ENCODE data around the gene LRRC4C. TPM values are rescaled to one million over a fixed set of nuclear protein-coding genes. Genes with fewer than 3 reads are reported as not detected.

LRRC4C gene
- total RNA-seq, 1 experiment from 2014 or later = 0.15 TPM

- no peaks in the 10 kb centered on the region for H3K9me3 ChIP-seq (ENCODE audit: control insufficient read depth, insufficient read depth, low read depth, low read length)
- in situ Hi-C loops (cut with HindIII; ENCODE audit: low pct_unique_long_range_greater_than_20kb, low sequenced_read_pairs) = no loop called here
- H3K36me3 ChIP-seq (ENCODE audit: control insufficient read depth, insufficient read depth, low read length) = no peaks in the 10 kb centered on the region
- TF ChIP-seq CTCF (IDR thresholded peaks at IDR 0.05) (no peak), SIN3A (IDR thresholded peaks at IDR 0.05; ENCODE audit: borderline replicate concordance, insufficient read depth, low read depth, low read length) (no peak), TCF7L2 (IDR thresholded peaks at IDR 0.05; ENCODE audit: low read depth, low read length) (no peak), POLR2AphosphoS5 (IDR thresholded peaks at IDR 0.05; ENCODE audit: low read depth, low read length) (no peak)
- TF ChIP-seq, protein P1, sequence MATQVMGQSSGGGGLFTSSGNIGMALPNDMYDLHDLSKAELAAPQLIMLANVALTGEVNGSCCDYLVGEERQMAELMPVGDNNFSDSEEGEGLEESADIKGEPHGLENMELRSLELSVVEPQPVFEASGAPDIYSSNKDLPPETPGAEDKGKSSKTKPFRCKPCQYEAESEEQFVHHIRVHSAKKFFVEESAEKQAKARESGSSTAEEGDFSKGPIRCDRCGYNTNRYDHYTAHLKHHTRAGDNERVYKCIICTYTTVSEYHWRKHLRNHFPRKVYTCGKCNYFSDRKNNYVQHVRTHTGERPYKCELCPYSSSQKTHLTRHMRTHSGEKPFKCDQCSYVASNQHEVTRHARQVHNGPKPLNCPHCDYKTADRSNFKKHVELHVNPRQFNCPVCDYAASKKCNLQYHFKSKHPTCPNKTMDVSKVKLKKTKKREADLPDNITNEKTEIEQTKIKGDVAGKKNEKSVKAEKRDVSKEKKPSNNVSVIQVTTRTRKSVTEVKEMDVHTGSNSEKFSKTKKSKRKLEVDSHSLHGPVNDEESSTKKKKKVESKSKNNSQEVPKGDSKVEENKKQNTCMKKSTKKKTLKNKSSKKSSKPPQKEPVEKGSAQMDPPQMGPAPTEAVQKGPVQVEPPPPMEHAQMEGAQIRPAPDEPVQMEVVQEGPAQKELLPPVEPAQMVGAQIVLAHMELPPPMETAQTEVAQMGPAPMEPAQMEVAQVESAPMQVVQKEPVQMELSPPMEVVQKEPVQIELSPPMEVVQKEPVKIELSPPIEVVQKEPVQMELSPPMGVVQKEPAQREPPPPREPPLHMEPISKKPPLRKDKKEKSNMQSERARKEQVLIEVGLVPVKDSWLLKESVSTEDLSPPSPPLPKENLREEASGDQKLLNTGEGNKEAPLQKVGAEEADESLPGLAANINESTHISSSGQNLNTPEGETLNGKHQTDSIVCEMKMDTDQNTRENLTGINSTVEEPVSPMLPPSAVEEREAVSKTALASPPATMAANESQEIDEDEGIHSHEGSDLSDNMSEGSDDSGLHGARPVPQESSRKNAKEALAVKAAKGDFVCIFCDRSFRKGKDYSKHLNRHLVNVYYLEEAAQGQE (IDR thresholded peaks at IDR 0.05; ENCODE audit: insufficient read depth in 1 of 2, low read depth in 2 of 2, low read length in 1 of 2) = no peak
- CTCF ChIA-PET = no interaction called here
- H3K27me3 ChIP-seq (ENCODE audit: control insufficient read depth, insufficient read depth, low read length) = no peaks in the 10 kb centered on the region
- DNase-seq (ENCODE audit: low read depth, low spot score) = no peak
- ATAC-seq = no peak
- intact Hi-C loops (cut with micrococcal nuclease; ENCODE audit: unreplicated experiment) = no loop called here
- H3K4me3 ChIP-seq (ENCODE audit: low read depth in 2 of 2, low read length in 2 of 2) = no peak overlapping the region
- H3K4me1 ChIP-seq (ENCODE audit: control insufficient read depth, insufficient read depth, low read length) = no peaks in the 10 kb centered on the region
- H3K27ac ChIP-seq (ENCODE audit: low read length) = no peak overlapping the region
- BruUV-seq (replicated peaks) = no TSS peak
- POLR2A ChIA-PET = no interaction called here
These were observed 56.0 kb downstream of the LRRC4C start for GRCh38 chr11:41403458-41403857.

- Histone ChIP-seq H3K27me3 (ENCODE audit: control insufficient read depth, insufficient read depth, low read length) (no peaks in the 10 kb centered on the region), H3K9me3 (ENCODE audit: control insufficient read depth, insufficient read depth, low read depth, low read length) (no peaks in the 10 kb centered on the region), H3K27ac (ENCODE audit: low read length) (no peak overlapping the region), H3K36me3 (ENCODE audit: control insufficient read depth, insufficient read depth, low read length) (no peaks in the 10 kb centered on the region), H3K4me3 (ENCODE audit: low read depth in 2 of 2, low read length in 2 of 2) (no peak overlapping the region), H3K4me1 (ENCODE audit: control insufficient read depth, insufficient read depth, low read length) (no peaks in the 10 kb centered on the region)
- no peak for ATAC-seq
- in situ Hi-C loops (cut with HindIII; ENCODE audit: low pct_unique_long_range_greater_than_20kb, low sequenced_read_pairs) (no loop called here), intact Hi-C loops (cut with micrococcal nuclease; ENCODE audit: unreplicated experiment) (no loop called here)
- ChIA-PET POLR2A (no interaction called here), CTCF (no interaction called here)
- no TSS peak for BruUV-seq (replicated peaks)
- DNase-seq (ENCODE audit: low read depth, low spot score) = no peak
- TF ChIP-seq, protein P1 (IDR thresholded peaks at IDR 0.05; ENCODE audit: insufficient read depth in 1 of 2, low read depth in 2 of 2, low read length in 1 of 2) = no peak
- TF ChIP-seq POLR2AphosphoS5 (IDR thresholded peaks at IDR 0.05; ENCODE audit: low read depth, low read length) = no peak
- no peak for TF ChIP-seq TCF7L2 (IDR thresholded peaks at IDR 0.05; ENCODE audit: low read depth, low read length)
- no peak for TF ChIP-seq CTCF (IDR thresholded peaks at IDR 0.05)
- TF ChIP-seq SIN3A (IDR thresholded peaks at IDR 0.05; ENCODE audit: borderline replicate concordance, insufficient read depth, low read depth, low read length) = no peak
These were observed 58.6 kb downstream of the LRRC4C start for GRCh38 chr11:41400819-41401382.

Data from Panc1 (cell line).